Activated CD4-positive, CD25-positive, alpha-beta regulatory T cell treated with anti-CD3 and anti-CD28 coated beads, Interleukin-2, amount 50 U/mL, for 16 hours (primary cell): ENCODE results near the gene TGM2.

ENCODE experiments used
- DNase-seq: peaks from one replicate; pipeline ENCODE4 v3.0.0-alpha.2; 2020; ENCODE audit warnings: low read depth, low spot score

TGM2 gene

DNA sequence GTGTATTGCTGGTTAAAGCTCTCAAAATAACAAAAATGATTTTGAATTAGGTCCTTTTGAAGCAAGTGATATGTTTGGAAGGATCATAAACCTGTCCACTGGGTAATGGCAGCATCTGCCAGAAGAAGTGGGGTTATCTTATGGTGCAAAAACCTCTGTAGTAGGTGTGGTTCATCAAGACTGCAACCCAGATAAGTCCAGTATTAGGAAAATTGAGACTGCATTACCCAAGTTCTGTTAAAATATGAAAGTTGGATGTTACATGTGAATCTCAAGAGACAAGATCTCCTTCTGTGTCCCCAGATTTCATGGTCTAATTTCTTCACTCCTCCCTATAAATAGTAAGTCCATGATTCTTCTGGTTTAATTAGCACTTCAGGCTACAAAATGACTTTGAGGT, 72.2 kb downstream of the TGM2 start:
- no peak for DNase-seq

DNA sequence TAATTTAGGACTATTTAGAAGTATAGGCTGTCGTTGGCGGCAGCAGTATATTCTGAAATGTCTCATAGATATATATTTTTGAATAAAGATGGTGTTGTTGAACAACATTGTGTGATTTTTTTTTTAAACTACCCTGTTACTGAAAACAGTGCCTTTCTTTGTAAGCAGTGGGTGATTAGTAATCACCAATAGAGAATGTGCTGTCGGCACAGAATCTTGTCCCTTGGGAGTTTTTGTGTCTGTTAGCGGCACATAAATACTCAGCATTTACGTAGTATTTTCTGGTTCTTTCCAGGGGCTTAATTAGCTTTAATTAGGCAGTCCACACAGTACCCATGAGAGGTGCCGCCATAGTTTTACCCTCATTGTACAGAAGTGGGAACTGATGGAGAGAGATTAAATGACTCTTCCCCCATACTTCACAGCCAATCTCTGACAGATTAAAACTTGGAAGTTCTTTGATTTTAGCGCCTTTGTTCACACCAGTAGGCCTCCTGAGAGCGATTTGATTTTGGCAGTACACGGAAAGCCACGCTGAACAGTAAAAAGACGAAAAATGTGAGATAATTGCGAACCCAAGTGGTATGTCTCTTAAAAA, 72.7 kb downstream of the TGM2 start:
- DNase-seq = no peak

DNA sequence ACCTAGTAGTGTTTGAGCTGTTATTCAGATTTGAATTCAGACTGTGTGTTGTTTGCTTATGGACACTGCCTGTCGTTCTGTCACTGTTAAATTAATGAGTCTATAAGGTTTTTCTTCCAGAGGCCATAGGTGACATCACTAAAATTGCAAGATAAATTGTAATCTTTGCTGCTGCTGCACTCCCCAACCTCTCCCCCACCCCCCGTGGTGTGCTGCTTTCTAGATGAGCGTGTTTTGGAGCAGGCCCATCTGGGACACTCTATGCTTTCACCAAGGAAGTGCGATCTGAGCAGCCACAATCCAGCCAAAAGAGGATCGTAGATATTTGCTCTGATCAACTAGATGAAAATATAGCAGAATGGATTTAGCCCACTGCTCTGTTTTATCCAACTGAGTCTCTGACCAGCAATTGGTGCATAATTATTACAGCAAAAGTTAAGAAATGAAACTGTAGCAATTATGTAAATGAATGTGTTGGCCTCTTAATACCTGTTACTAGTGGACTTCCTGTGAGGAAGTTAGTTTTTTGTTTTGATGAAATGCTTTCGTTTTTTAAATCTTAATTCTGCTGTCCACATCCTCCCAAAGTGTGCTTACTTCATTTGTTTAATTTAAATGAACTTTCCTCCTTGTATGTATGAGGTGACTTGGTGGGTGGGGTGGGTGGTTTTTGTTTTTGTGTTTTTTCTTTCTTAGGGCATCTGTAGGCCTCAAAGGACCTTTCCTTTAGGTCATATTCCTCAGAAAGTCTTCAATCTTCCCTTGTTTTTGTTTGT, 73.4 kb downstream of the TGM2 start:
- no peak for DNase-seq

DNA sequence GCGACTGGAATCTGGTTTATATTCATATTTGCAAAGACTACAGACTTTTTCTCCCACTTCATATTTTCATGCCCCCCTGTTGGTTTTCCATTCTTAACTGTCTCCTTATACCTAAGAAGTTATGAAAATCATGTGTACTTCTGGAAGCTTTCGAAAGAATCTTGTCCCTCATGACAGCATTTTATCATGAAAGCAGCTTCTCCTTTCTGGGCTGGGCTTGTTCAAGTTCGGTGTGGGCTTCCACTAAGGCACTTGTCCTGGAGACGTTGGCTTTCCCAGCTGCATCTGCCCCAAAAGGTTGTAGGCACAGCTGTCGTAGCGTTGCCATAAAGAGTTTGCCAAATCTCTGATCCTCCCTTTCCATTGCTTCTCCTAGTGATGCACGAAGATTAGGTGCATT, 75.0 kb downstream of the TGM2 start:
- no peak for DNase-seq

DNA sequence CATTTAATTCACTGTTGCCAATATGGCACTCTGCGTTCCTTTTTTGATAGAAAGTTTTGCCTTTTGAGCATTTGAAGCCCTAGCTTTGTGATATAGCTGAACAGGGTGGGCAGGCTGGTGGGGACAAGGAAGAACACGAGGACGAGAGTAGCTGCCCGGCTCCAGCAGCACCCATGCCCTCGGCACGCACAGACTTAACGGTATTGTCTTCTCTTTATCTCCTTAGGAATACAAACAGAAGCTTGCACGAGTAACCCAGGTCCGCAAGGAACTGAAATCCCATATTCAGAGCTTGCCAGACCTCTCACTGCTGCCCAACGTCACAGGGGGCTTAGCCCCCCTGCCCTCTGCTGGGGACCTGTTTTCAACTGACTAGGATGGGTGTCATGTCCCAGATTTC, 75.6 kb downstream of the TGM2 start:
- DNase-seq = no peak

DNA sequence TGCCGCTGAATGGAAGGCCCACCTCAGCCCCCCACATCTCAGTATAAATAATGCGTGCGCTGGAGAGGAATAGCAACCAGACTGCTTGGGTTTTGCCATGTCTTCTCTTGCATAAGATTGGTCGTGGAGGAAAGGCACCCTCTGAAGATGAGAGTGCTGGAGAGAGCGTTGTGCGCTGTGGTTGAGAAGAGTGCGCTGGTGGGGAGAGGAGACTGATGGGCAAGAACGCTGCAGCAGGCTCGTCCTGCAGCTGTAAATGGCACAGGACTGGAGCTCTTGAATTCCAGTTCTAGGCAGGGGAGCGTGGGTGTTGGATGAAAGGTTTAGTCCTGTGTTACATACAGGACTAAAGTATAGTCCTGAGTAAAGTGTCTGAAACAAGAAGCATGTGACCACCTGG, 80.0 kb downstream of the TGM2 start:
- no peak for DNase-seq

DNA sequence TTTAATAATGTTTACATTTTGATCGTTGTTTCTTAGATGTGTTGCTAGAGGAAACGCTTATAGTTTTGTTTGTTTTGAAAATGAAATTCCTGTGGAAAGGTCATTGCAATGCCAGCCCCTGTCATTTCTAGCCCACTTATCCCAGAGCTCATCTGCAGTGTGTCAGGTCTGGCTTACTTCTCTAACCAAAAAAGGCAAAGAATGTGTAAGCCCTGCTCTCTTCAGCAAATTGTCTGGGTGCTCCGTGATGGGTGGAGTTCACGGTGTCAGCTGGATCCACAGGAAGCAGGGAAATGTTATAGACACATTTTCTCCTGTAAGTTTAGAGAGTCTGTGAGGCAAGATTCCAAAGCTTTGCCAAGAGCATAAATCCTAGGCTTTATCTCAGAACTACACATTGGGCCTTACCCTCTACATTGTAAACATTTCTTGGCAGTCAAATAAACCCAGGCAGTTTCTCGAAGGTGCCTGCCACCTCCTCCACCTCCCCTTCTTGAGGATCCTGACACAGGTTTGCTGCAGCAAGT, 80.6 kb downstream of the TGM2 start:
- no peak for DNase-seq

DNA sequence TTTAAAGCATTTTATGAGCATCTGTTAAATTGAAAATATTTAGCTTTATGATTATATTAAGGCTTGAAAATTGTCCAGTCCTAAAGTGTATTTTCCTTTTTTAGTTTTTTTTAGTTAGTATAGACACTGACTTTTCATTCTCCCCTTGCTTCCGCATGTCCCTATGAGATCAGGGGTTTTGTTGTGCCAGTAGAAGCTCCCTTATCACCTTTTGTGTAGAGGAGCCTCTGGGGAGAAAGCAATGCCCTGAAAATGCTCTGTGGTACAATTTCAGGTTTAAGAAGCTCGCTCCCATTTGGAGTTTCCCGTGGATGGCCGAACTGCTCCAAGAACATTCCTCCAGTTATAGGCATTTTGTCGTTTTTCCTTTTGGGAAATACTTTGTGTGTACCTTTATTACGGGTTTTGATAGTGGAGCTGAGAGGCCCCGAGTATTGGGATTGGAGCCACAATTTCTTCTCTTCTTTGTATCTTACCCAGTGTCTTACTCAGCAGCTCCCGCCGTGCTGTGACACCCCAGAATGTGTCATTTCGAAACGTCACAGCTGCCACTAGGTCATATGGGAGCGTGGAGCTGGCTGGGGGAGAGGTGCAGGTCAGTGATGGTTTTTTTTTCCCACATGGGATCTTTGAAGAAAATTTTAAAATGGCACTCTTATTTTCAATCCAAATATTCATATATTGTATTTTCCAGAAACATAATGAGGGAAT, 81.6 kb downstream of the TGM2 start:
- DNase-seq = no peak

DNA sequence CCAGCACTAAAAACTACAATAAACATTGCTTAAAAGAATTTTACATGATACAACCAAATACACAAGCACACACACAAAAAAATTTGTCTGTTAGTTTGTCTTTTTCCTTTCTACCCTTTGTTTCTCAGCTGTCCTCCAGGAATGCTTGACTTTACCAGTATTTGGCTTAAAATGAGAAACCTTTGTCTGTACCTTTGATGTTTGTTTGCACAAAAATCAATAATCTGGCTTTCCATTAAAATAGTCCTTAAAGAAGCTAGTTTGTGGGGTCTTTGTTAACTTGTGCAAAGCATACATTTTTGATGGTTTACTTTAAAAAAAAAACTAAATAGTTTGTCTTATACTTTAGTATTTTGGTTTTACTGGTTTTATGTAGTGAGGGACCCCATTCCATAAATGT, 82.2 kb downstream of the TGM2 start:
- DNase-seq = no peak

DNA sequence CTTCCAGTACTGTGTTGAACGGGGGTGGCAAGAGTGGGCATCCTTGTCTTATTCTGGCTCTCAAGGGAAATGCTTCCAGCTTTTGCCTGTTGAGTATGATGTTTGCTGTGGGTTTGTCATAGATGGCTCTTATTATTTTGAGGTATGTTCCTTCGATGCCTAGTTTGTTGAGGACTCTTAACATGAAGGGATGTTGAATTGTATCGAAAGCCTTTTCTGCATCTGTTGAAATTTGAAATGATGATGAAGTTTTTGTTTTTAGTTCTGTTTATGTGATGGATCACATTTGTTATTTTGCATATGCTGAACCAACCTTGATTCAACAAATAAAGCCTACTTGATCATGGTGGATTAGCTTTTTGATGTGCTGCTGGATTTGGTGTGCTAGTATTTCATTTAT, 83.5 kb downstream of the TGM2 start:
- no peak for DNase-seq

DNA sequence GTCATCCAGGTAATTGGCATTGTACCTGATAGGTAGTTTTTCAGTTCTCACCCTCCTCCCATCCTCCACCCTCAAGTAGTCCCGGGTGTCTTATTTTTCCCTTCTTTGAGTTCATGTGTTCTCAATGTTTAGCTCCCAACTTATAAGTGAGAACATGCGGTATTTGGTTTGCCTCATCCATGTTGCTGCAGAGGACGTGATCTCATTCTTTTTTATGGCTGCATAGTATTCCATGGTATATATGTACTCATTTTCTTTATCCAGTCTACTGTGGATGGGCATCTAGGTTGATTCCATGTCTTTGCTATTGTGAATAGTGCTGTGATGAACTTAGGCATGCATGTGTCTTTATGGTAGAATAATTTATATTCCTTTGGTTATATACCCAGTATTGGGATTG, 85.7 kb downstream of the TGM2 start:
- no peak for DNase-seq

DNA sequence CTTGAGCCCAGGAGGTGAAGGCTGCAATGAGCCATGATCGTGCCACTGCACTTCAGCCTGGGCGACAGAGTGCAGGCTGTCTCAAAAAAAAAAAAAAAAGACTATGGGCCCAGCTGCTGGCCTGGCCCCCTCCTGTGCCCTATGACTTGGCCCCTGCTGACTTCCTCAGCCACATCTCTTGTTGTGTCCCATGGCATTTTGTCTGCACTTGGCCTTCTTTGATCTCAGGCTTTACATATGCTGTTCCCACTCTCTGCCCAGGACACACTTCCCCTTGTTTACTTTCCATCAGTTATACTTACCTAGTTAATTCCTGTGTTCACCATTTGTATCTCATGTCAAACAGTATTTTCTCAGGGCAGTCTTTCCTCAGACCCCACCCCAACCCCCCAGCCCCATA, 87.0 kb downstream of the TGM2 start:
- DNase-seq = no peak
